Fibroblast of pulmonary artery (primary cell): Measurements from ENCODE around the gene TAF11.

ENCODE experiments used
- DNase-seq: peaks from one replicate; pipeline ENCODE4 v3.0.0-alpha.2; 2010; ENCODE audit warnings: low read depth
- H3K4me3 ChIP-seq: replicated peaks from 2 replicates; pipeline ENCODE4 v1.5.1; 2011; ENCODE audit warnings: low read depth, mild to moderate bottlenecking, control low read depth, low read length, moderate library complexity
- CTCF ChIP-seq: IDR thresholded peaks from 2 replicates; pipeline ENCODE4 v1.5.1; 2011; ENCODE audit warnings: mild to moderate bottlenecking, control low read depth, low read length, inconsistent platforms; ENCODE audit errors: missing control alignments

Gene TAF11

GRCh38 chr6:34877259-34877658 lies 10.6 kb downstream of the TAF11 start:
- no peak for TF ChIP-seq CTCF
- DNase-seq: no peak

GRCh38 chr6:34876472-34876871 lies 11.4 kb downstream of the TAF11 start:
- H3K4me3 ChIP-seq: no peak overlapping the region
- DNase-seq: no peak
- no peak for TF ChIP-seq CTCF

More at GRCh38 chr6:34877259-34877658, 10.6 kb downstream of the TAF11 start:
- H3K4me3 ChIP-seq: no peak overlapping the region

- no peak overlapping the region for H3K4me3 ChIP-seq
- TF ChIP-seq CTCF: no peak
- no peak for DNase-seq
These were observed 12.3 kb downstream of the TAF11 start for GRCh38 chr6:34875292-34876213.

- DNase-seq: no peak
- TF ChIP-seq CTCF: no peak
These were observed 15.5 kb downstream of the TAF11 start for GRCh38 chr6:34872332-34872731.

GRCh38 chr6:34871853-34872252 lies 16.0 kb downstream of the TAF11 start:
- DNase-seq: no peak
- no peak overlapping the region for H3K4me3 ChIP-seq
- no peak for TF ChIP-seq CTCF

More at GRCh38 chr6:34872332-34872731, 15.5 kb downstream of the TAF11 start:
- H3K4me3 ChIP-seq: no peak overlapping the region

GRCh38 chr6:34867484-34867883 lies 20.4 kb downstream of the TAF11 start:
- no peak overlapping the region for H3K4me3 ChIP-seq
- peak; percentile 14 for TF ChIP-seq CTCF
- DNase-seq: peak; percentile 10
